Hair follicular keratinocyte (primary cell): ENCODE data around the gene S100A14. TPM values are rescaled to one million over a fixed set of nuclear protein-coding genes. Genes with fewer than 3 reads are reported as not detected.

ENCODE experiments used
- total RNA-seq: library from RNA; depleted of rRNA; stranded (reverse); fragments of >200 nt; gene quantifications from 2 replicates; pipeline ENCODE4 v1.2.3, GENCODE V29; 2015

S100A14 gene
- total RNA-seq, result 1,521 and 2,019 TPM in 2 replicates

GRCh38 chr1:153616144-153616916, at the start of gene S100A14:
TSS of gene S100A14 (minus strand) at chr1:153616325. CDS start at chr1:153615858, 467 bp downstream.

GRCh38 chr1:153658400-153659174, 42.5 kb upstream of the S100A14 start, which contains the start of gene SNAPIN:
TSS of gene SNAPIN (plus strand) at chr1:153658703. CDS start at chr1:153658744, 41 bp downstream.

GRCh38 chr1:153633754-153634665, 17.9 kb upstream of the S100A14 start, which contains the start of gene CHTOP:
TSS of gene CHTOP (plus strand) at chr1:153634066. CDS start at chr1:153636589, 2,523 bp downstream.

GRCh38 chr1:153627715-153628626, 11.8 kb upstream of the S100A14 start, which contains the start of gene S100A1:
TSS of gene S100A1 (plus strand) at chr1:153628434. CDS start at chr1:153630522, 2,088 bp downstream.

GRCh38 chr1:153626904-153627714, 11.0 kb upstream of the S100A14 start, which contains the start of gene S100A13:
TSS of gene S100A13 (minus strand) at chr1:153627505. CDS start at chr1:153626472, 1,033 bp downstream.

GRCh38 chr1:153612755-153613331, 3.3 kb downstream of the S100A14 start, which contains the start of gene S100A16:
TSS of gene S100A16 (minus strand) at chr1:153613137. CDS start at chr1:153608151, 4,986 bp downstream.

GRCh38 chr1:153565529-153566374, 50.4 kb downstream of the S100A14 start, which contains the start of gene S100A2:
TSS of gene S100A2 (minus strand) at chr1:153565844. CDS start at chr1:153563877, 1,967 bp downstream.

Other genes starting within 250 kb of the S100A14 start
- 0.49 and 1.7 TPM in 2 replicates for gene S100A12, start 240.7 kb downstream of the S100A14 start, total RNA-seq
- 228 and 239 TPM in 2 replicates for gene S100A8, start 225.3 kb downstream of the S100A14 start, total RNA-seq
- gene S100A7A, start 199.8 kb downstream of the S100A14 start, total RNA-seq, result under 0.01 TPM in 1 of 2 replicates, not detected in the other
- 5.2 and 13.3 TPM in 2 replicates for gene S100A7, start 155.7 kb downstream of the S100A14 start, total RNA-seq
- 1,494 and 3,100 TPM in 2 replicates for gene S100A6, start 80.3 kb downstream of the S100A14 start, total RNA-seq
- gene S100A5, start 75.4 kb downstream of the S100A14 start, total RNA-seq, result not detected in 2 replicates
- 5.7 and 25.3 TPM in 2 replicates for gene S100A4, start 70.5 kb downstream of the S100A14 start, total RNA-seq
- 7.7 and 12.7 TPM in 2 replicates for gene S100A3, start 67.1 kb downstream of the S100A14 start, total RNA-seq
- gene S100A2, start 50.5 kb downstream of the S100A14 start, total RNA-seq, result 7,785 and 8,615 TPM in 2 replicates
- gene S100A16, start 3.2 kb downstream of the S100A14 start, total RNA-seq, result 1,743 and 1,927 TPM in 2 replicates
- 180 and 189 TPM in 2 replicates for gene S100A13, start 11.2 kb upstream of the S100A14 start, total RNA-seq
- gene S100A1, start 12.1 kb upstream of the S100A14 start, total RNA-seq, result not detected in 2 replicates
- gene CHTOP, start 17.7 kb upstream of the S100A14 start, total RNA-seq, result 36.5 and 57.2 TPM in 2 replicates
- 40.9 and 53.2 TPM in 2 replicates for gene SNAPIN, start 42.4 kb upstream of the S100A14 start, total RNA-seq
- 152 and 287 TPM in 2 replicates for gene ILF2, start 54.7 kb upstream of the S100A14 start, total RNA-seq
- 0.08 TPM in 1 of 2 replicates, not detected in the other for gene NPR1, start 62.4 kb upstream of the S100A14 start, total RNA-seq
- 18.7 and 26.2 TPM in 2 replicates for gene INTS3, start 111.7 kb upstream of the S100A14 start, total RNA-seq
- gene SLC27A3, start 159.1 kb upstream of the S100A14 start, total RNA-seq, result 7.3 and 8.2 TPM in 2 replicates